ENCODE measurements around the gene COX7A2.

- TF ChIP-seq, protein P1, sequence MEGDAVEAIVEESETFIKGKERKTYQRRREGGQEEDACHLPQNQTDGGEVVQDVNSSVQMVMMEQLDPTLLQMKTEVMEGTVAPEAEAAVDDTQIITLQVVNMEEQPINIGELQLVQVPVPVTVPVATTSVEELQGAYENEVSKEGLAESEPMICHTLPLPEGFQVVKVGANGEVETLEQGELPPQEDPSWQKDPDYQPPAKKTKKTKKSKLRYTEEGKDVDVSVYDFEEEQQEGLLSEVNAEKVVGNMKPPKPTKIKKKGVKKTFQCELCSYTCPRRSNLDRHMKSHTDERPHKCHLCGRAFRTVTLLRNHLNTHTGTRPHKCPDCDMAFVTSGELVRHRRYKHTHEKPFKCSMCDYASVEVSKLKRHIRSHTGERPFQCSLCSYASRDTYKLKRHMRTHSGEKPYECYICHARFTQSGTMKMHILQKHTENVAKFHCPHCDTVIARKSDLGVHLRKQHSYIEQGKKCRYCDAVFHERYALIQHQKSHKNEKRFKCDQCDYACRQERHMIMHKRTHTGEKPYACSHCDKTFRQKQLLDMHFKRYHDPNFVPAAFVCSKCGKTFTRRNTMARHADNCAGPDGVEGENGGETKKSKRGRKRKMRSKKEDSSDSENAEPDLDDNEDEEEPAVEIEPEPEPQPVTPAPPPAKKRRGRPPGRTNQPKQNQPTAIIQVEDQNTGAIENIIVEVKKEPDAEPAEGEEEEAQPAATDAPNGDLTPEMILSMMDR (conservative IDR thresholded peaks at IDR 0.05), result no peak
- TF ChIP-seq EZH2 (IDR thresholded peaks at IDR 0.05; ENCODE audit: low read depth), result no peak
These were observed 19.3 kb upstream of the COX7A2 start for GRCh38 chr6:75262716-75263400.
